ENCODE results near the gene MYO3B.

Gene MYO3B

GRCh38 chr2:170371231-170371998, 193.5 kb downstream of the MYO3B start:
- DNase-seq (ENCODE audit: low spot score) = no peak
- CTCF ChIA-PET = interaction anchor here (0.7 to 3.0 kb wide), 3 partner anchors 359 to 444 kb away, joined by 4 to 18 read pairs (median 12); no protein-coding TSS in a partner anchor
- H3K27ac ChIP-seq = no peak overlapping the region
- no peak for TF ChIP-seq CTCF (conservative IDR thresholded peaks at IDR 0.05; ENCODE audit: low read depth)
- POLR2A ChIA-PET (ENCODE audit: low non-redundant PET) = no interaction called here

GRCh38 chr2:170375192-170375591, 197.2 kb downstream of the MYO3B start:
- ChIA-PET POLR2A (ENCODE audit: low non-redundant PET) (no interaction called here), CTCF (interaction anchor here (0.6 to 1.0 kb wide), 3 partner anchors 9 to 150 kb away, joined by 3 to 4 read pairs (median 3); no protein-coding TSS in a partner anchor)
- H3K27ac ChIP-seq = no peak overlapping the region
- TF ChIP-seq CTCF (conservative IDR thresholded peaks at IDR 0.05; ENCODE audit: low read depth) = no peak
- DNase-seq (ENCODE audit: low spot score) = peak; percentile 52

- H3K27ac ChIP-seq = no peak overlapping the region
- DNase-seq (ENCODE audit: low spot score) = no peak
- POLR2A ChIA-PET (ENCODE audit: low non-redundant PET) = no interaction called here
- peak; percentile 23; the same call in 1 of the 2 replicates for TF ChIP-seq CTCF (conservative IDR thresholded peaks at IDR 0.05; ENCODE audit: low read depth)
- CTCF ChIA-PET = interaction anchor here (0.8 to 2.0 kb wide), 4 partner anchors 14 to 438 kb away, joined by 3 to 10 read pairs (median 4); no protein-coding TSS in a partner anchor
These were observed 199.7 kb downstream of the MYO3B start for GRCh38 chr2:170377500-170378207.

GRCh38 chr2:170380267-170380666, 202.3 kb downstream of the MYO3B start:
- no peak for TF ChIP-seq CTCF (conservative IDR thresholded peaks at IDR 0.05; ENCODE audit: low read depth)
- H3K27ac ChIP-seq = no peak overlapping the region
- DNase-seq (ENCODE audit: low spot score) = no peak
- CTCF ChIA-PET = interaction anchor here (0.6 to 1.5 kb wide), 4 partner anchors 288 to 498 kb away, joined by 3 to 5 read pairs (median 3); no protein-coding TSS in a partner anchor
- POLR2A ChIA-PET (ENCODE audit: low non-redundant PET) = no interaction called here

- POLR2A ChIA-PET (ENCODE audit: low non-redundant PET) = no interaction called here
These were observed 203.7 kb downstream of the MYO3B start for GRCh38 chr2:170381678-170382077.

More at GRCh38 chr2:170381678-170382077, 203.7 kb downstream of the MYO3B start:
- DNase-seq (ENCODE audit: low spot score) = no peak
- no peak overlapping the region for H3K27ac ChIP-seq
- no peak for TF ChIP-seq CTCF (conservative IDR thresholded peaks at IDR 0.05; ENCODE audit: low read depth)
- CTCF ChIA-PET = no interaction called here

All from RWPE1 (cell line).